Measurements from ENCODE around the gene RUSF1.
"Not testable (repeated sequence)": the region's sequence is repeated elsewhere in the genome, so short reads cannot be mapped to it uniquely, and the experiment has no call there.

RUSF1 gene

DNA sequence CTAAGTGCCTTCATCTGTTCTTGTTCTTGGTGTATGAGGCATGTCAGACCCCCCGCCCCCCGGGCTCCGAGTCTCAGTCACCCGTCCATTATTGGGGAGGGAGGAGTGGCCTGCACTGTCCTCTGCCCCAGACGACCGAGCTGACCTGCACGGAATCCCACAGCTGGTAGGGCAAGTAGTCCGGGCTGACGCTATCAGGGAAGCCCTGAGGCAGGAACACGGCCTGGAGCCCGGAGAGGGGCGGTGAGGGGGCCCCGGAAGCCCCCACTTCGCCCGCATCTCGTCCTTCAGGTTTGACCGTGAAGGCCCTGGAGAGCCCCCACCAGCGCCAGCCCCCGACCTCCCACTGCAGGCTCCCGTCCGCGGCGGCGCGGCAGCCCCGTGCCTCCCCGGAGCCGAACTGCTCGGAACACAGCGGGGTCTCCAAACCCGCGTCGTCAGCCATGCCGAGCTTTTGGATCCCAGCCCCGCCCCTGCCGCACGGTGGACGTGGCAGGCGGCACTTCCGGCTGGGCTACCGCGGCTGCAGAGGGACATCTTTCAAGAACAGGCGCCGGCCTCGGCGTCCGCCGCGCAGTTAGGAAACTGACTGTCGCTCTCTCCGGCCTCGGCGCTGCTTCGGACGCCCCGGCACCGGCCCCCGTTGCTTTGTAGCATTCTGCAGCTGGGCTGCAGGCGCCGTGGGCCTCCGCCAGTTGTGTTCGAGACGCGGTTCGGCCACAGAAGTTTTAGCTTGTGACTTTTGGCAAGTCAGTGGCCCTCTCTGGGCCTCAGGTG lies at the start of gene RUSF1:
RUSF1 (minus strand) TSS at position 463 of the 777 bp plus-strand sequence; CDS start at position 445, 18 bp downstream.
- FAIRE-seq, result no peak

DNA sequence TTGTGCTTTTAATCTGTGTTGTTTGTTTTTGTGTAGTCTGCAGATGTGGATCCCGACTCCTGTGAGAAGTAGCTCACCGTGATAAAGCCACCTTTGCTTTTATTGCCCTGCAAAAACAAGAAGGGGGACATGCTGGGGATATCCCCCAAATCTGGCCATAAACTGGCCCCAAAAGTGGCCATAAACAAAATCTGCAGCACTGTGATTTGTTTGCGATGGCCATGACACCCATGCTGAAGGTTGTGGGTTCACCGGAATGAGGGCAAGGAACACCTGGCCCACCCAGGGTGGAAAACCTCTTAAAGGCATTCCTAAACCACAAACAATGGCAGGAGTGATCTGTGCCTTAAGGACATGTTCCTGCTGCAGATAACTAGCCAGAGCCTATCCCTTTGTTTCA lies 34.6 kb upstream of the RUSF1 start:
- no peak for FAIRE-seq

DNA sequence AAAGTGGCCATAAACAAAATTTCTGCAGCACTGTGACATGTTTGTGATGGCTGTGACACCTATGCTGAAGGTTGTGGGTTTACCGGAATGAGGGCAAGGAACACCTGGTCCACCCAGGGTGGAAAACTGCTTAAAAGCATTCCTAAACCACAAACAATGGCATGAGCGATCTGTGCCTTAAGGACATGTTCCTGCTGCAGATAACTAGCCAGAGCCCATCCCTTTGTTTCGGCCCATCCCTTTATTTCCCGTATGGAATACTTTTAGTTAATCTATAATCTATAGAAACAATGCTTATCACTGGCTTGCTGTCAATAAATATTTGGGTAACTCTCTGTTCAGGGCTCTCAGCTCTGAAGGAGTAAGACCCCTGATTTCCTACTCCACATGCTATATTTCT lies 31.6 kb upstream of the RUSF1 start:
- not testable (repeated sequence) for FAIRE-seq

DNA sequence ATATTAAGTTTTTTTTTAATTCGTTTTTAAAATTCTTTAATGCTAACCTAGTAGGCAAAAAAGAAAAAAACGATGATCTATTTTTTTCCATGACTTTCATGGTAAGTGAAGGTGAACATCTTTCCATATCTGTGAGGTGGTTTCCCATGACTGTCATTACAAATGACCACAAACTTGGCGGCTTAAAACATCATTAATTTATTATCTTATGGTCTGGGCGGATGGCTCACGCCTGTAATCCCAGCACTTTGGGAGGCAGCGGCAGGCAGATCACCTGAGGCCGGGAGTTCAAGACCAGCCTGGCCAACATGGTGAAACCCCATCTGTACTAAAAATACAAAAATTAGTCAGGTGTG lies 30.0 kb upstream of the RUSF1 start:
- FAIRE-seq, result not testable (repeated sequence)

DNA sequence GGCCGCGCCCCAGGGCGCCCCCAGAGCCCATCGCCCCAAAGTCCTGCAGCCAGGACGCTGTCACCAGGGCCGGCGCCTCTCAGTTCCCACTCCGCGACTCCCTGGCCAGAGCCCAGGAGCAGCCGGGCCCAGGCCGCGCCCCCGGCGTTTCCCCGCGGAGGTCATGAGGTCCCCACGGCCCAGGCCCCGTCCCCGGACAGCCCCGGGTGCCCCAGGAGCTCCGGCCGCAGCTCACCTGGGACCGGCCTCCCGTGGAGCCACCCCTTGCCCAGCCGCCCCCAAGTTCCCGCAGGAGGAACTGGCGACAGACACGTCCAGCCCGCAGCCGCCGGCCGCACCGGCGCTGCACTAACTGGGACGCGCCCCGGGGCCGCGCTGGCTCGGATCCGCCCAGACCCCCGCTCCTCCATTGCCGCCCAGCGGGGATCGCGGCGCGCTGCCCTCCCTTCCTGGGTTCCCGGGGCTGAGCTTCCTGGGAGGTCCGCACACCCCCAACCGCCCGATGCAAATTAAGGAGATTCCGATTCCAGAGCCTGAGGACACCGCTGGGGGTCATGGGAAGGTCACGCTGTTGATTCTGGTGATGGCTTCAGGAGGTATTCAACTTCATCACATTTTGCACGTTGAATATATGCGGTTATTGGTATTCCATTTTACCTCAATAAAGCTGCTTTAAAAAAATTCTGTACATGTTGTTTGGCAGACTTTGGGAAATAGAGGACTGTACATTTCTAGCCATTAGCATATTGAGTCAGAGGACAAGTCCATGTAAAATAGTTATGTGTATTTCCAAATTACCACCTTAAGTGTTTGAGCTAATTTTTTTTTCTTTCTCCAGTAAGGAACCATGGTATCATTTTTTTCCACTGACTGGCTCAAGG lies 29.4 kb upstream of the RUSF1 start:
- FAIRE-seq, result no peak

DNA sequence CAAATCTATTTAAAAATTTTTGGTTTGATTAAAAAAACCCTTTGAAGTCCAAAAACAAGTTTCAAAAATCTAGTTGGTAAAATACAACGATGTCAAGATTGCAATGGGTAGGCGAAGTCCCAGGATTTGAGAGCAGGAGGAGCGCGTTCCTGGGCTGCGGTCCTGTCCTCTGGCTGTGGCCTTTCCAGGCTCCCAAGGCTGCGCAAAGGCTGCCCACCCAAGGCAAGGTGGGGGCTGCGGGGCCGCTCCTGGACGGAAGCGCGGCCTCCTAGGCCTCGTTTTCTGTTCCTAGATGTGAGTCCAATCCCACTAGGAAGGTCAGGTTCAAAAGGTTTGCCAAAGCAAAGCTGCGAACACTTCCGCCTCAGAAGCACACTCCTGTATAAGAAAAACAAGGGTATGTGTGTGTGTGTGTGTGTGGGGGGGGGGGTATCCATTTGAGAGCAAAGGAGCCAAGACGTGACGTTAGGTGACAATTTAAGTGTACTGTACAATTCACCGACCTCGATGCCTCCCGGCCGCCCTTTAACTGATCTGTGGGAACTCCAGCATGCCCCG lies 28.7 kb upstream of the RUSF1 start:
- no peak for FAIRE-seq

DNA sequence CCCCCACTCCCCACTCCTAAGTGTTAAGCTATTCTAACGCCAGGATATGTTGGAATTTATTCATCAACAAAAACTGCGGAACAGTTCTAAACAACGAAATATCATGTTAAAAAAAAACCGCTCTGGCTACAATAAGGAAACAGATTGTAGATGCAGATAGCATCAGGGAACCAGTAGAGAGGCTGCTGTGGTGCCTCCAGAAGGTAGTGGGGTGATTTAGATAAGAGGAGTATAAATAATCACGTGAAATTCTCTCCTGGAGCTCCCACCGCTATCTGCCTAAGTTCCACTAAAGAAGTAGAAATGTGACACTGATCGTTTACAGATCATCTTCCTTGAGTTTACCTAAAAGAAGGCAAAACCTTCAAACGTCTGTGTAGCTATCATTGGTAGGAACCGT lies 27.5 kb upstream of the RUSF1 start:
- no peak for FAIRE-seq

DNA sequence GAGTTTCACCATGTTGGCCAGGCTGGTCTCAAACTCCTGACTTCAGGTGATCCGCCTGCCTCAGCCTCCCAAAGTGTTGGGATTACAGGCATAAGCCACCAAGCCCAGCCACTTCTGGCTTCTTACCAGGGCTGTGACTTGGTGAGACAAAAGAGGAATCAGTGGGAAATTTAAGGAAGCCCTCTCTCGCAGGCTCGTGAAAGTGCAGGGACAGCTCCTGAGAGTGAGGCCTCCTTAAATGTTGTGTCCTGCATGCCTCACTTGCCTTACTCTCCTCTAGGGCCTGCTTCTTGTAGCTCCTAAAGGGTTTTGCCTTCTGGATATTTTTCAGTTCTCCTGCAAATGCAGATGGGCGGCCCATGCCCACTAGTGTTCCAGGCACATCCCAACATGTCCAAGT lies 24.7 kb upstream of the RUSF1 start:
- no peak for FAIRE-seq

DNA sequence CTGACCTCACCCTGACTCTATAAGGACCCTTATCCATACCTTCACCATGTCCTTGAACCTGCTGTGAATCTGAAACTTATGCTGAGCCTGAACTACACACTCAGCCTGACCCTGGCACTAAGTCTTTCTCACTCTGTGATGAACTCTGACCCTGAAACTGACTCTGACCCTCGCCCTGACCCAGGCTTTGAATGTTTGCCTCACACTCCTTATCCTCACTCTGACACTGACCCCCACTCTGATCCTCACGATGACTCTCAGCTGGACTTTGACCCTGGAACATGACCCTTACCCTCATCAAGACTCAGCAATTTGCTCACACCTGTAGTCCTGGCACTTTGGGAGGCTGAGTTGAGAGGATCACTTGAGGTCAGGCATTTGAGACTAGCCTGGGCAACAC lies 23.9 kb upstream of the RUSF1 start:
- no peak for FAIRE-seq

DNA sequence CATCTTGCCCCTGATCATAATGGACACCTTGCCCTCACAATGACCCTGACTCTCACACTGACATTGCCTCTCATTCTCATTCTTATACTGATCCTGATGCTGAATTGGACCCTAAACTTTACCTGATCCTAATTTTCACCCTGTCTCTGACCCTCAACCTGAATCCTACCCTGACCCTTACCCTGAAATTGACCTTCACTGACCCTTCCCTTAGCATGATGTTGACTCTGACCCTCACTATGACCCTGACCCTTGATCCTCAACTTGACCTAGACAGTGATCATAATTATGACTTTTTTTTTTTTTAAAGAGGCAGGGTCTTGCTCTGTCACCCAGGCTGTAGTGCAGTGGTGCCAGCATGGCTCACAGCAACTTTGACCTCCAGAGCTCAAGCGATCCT lies 22.9 kb upstream of the RUSF1 start:
- FAIRE-seq, result no peak

DNA sequence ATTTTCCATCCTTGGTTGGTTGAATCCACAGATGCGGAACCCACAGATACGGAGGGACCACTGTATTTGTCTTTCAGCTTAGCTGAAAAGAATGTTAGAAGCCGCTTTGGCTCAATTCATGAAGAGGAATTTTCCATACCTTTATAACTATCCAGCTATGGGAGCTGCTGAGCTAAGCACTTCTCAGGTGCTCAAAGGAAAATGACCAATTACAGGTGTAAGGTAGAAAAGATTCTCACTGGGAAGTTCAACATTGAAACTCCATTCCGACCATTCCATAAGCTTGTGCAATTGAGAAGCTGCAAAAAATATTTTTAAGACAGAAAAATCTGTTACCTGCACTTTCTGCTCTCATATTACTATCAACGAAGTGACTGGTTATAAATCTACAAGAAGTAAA lies 22.2 kb upstream of the RUSF1 start:
- FAIRE-seq, result no peak

DNA sequence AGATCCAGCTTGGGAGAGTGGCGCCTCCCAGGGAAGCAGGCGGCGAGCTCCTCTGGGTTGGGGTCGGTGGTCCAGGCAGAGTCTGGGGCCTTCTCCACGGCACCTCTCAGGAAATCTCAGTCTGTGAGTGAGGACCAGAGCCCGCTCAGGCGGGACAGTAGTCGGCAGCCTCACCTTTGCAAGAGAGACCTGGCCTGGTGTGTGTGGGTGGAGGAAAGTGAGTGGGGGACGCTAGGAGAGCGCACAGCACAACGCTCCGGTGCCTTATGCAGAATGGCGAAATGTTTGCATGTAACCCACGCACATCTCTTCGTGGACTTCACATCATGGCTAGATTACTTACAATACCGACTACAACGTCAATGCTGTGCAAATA lies 21.7 kb upstream of the RUSF1 start:
- FAIRE-seq, result no peak

DNA sequence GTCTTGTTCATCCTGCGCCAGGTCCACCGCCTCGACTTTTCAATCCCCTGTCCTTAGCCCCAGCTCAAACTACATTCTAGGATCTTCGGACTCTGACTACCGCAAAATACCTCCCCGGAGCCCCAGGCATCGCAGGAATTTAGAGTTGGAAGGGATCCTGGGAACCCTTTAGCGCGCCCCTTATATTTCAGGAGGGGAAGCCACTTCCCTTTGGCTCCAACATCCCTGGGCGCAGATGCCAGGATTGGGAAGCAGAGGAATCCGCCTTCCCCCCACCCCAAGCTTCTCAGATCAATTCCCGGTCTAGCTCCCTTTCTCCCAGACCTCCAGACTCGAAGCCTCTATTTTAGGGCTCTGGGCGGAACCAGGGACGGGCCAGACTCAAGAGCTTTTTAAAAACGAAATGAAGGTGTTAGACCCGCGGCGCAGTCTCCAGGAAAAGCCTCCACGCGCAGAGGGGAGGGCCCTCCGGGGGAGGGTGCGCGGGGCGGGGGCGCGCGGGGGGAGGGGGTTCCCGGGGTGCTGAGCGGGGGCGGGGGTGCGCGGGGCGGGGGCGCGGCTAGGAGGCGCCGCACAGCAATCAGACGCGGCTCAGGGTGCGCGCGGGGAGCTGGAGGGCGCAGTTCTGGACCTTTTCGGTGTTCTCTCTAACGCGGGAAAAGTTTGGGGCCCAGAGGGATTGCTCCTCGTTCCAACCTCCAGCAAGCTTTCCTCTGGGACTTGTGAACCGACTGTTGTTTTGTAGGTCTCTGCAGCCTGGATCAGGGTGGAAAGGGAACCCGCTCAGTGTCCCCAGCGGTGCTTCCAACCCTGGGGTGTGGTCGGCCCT lies 21.1 kb upstream of the RUSF1 start:
- FAIRE-seq, result no peak

DNA sequence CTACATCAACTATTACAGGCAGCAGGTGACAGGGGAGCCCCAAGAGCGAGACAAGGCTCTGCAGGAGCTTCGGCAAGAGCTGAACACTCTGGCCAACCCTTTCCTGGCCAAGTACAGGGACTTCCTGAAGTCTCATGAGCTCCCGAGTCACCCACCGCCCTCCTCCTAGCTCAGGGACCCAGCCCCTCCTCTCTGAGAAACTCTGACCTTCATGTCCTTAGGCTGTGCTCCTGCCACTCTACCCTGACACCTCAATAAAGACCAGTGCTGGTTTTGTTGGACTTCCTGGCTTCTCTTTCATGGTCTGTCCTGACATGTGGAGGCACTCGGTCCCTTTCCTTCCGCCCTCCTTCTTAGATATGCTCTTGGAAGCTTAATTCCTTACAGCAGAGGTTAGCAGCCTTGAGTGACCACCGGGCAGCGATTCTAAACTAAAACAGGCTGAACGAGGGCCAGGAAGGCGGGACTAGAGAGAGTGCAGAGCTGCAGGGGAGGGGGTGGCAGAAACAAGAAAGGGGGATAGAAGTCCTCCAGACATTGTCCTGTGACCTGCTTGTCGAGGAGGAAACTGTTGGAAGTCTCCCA lies 20.4 kb upstream of the RUSF1 start:
- no peak for FAIRE-seq

DNA sequence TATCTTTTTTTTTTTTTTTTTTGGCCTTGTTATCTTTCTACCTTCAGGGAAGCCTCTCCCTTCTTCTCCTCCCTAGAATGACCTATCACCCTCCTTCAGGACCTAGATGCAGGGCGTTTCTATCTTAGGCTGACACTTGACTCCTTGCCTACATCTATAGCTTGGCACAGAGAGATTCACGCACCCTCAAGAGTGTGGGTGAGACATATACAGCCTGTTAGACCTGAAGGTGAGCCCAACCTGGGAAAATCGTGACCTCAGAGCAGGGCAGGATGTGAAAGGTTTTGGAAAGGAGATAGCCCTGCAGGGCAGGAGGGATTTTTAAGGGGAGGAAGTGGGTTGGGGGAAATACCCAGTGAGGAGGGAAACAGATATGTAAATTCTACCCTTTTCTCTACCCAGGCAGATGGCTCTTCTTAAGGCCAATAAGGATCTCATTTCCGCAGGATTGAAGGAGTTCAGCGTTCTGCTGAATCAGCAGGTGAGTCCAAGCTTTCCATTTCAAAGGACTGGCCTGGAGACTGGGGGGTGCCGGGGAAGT lies 19.6 kb upstream of the RUSF1 start, which contains the start of gene AHSP:
AHSP (plus strand) TSS at position 167 of the 541 bp plus-strand sequence; CDS start at position 407, 240 bp downstream.
- no peak for FAIRE-seq

DNA sequence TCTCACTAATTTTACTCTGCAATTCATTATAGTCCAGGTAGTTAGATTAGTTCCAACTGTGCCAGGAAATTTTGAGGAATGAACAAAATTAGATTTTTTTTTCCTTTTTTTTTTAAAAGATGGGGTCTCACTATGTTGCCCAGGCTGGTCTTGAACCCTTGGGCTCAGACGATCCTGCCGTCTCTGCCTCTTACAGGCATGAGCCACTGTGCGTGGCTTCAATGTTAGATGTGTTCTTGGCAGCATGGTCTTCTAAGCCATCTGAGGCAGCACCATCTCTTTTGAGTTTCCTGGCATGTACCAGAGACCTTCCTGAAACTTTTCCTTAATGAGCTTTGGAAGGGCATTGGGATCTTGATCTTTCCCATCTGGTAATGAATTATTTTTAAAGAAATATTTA lies 16.9 kb upstream of the RUSF1 start:
- FAIRE-seq, result no peak

DNA sequence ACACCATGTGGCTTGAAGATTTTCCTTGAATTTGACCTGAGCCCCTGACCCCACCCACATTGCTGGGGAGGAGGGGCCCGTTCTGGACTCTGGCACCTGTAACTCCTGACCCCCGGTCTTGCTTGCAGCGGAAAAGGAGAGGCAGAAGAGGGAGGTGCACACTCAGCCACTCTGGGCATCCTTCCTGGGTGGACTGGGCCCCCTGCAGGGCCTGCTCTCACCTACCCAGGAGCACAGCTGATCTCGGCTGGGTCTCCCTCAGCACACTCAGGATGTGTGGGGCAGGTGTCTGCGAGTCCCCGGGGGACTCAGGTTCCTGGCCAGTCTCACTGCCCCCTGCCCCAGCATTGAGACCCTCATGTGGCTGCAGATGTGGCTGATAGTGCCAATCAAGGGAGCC lies 15.6 kb upstream of the RUSF1 start:
- FAIRE-seq, result not testable (repeated sequence)

DNA sequence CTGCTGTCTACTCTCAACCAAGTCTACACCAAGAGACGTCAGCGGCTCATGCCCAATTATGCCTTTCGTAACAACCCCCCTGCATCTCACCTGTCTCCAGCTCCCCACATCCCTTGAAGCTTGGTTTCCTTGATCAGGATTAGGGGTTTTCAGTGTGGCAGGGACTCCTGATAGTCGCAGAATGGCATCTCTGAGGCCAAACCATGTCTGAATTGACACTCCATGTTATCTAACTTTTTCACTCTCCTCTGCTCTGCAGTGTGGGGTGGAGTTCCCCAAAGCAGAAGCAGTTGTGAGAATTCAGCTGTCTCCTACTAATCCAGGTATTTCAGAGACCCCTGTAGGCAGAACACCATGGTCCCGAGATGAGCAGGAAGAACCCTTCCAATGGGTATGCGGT lies 13.9 kb upstream of the RUSF1 start:
- FAIRE-seq, result no peak

DNA sequence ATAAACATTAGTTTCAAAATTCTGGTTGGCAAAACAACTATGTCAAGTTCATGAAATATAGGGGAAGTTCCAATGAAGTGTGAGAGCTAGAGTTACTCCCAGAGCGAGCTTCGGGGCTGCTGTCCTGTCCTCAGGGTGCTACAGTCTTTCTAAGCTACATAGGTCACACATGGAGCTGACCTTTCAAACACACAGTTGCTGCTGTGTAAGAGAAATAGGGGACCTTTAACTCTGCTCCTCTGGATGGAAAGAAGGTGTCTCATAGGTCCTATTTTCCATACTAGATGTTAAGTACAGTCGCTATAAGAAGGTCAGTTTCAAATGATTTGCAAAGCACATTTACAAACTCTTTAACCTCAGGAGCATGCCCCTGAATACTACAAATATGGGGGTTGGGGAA lies 13.2 kb upstream of the RUSF1 start:
- no peak for FAIRE-seq

DNA sequence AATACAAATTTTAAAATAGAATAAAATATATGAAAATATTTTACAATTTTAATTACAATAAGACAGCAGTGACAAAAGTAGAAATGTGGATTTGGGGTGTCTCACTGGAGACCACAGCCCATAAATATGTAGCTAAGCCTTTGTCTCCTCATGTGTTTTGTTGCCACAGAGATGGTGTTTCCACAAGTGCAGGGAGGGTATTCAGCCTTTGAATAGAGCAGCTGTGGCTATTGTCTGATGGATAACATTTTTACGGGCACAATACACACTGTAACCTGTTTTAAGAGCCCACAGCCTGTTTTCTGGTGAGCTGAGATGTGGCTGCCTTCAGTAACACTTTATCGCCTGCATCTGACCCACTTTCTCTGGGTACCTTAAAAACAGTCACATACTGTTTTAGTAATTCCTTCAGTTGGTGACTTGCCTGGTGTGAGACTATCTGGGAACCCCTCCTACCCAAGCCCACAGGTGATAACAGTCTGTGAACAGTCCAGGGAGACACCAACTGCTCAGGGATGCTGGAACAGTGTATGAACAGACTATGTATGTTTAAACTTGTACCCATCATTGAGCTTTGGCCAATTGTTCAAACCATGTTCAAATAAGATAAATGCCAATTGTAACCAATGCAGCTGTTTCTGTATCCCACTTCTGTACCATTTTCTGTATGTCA lies 11.7 kb upstream of the RUSF1 start:
- no peak for FAIRE-seq

DNA sequence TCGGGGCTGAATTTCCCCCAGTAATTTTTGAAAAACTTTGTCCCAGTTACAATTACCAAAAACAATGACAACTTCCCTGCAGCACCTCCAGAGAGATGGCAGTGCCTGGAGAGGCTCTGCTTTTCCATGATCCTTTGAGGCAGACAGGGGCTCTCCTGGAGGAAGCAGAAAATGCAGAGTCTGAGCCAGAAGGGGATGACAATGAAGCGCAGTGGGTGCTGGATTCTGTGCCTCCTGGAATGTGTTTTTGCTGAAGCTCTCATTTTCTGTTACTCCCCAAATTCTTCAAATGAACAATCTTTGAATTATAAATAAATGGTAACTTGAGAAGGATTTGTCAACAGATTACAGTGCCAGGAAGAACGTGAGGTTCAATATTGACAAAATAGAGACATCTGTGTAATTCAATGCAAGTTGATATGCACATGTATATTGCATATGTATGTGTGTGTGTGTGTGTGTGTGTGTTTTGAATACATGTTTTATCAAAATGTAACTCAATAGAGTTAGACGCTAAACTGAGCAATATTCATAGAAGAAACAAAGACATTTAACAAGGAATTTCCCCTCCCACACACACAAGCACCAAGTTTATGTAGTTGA lies 9.7 kb upstream of the RUSF1 start:
- FAIRE-seq, result no peak
